ENCODE results near the gene PIR. TPM values are rescaled to one million over a fixed set of nuclear protein-coding genes. Genes with fewer than 3 reads are reported as not detected.

The PIR gene
- total RNA-seq, 1 experiment from 2014 or later, result 27.5 TPM

- ATAC-seq (no peak), DNase-seq (ENCODE audit: low read depth, low spot score) (no peak)
- CTCF ChIA-PET, result no interaction called here
- Histone ChIP-seq H3K27ac (ENCODE audit: low read depth, low read length) (no peak overlapping the region), H3K27me3 (ENCODE audit: insufficient read depth, low read length) (no peaks in the 10 kb centered on the region), H3K9me2 (ENCODE audit: insufficient read depth) (no peaks in the 10 kb centered on the region), H3K36me3 (ENCODE audit: control insufficient read depth in 1 of 2, insufficient read depth in 2 of 2, low read length in 2 of 2) (no peaks in the 10 kb centered on the region), H3K79me2 (ENCODE audit: insufficient read depth, low read length) (no peaks in the 10 kb centered on the region), H3K9ac (ENCODE audit: low read length) (no peak overlapping the region), H3K9me3 (ENCODE audit: control insufficient read depth in 1 of 2, insufficient read depth in 1 of 2, low read depth in 1 of 2, low read length in 2 of 2) (no peaks in the 10 kb centered on the region), H3K4me1 (ENCODE audit: control insufficient read depth in 1 of 2, insufficient read depth in 2 of 2, low read length in 2 of 2) (no peaks in the 10 kb centered on the region), H2AFZ (ENCODE audit: low read depth, low read length, poor library complexity, severe bottlenecking) (no peak overlapping the region), H3K4me3 (replicated peaks in 1 of 2; ENCODE audit: low read depth in 1 of 2, low read length in 2 of 2) (no peak overlapping the region), H4K20me1 (ENCODE audit: insufficient read depth) (no peaks in the 10 kb centered on the region), H3K4me2 (ENCODE audit: low read length) (no peak overlapping the region)
- POLR2A ChIA-PET, result no interaction called here
- TF ChIP-seq POLR2AphosphoS5 (IDR thresholded peaks at IDR 0.05; ENCODE audit: low read depth, low read length) (no peak), EGR1 (IDR thresholded peaks at IDR 0.05; ENCODE audit: low read depth) (no peak), FOSL1 (IDR thresholded peaks at IDR 0.05; ENCODE audit: low read depth) (no peak)
- RAD21 ChIA-PET (ENCODE audit: low non-redundant PET in 1 of 2, low total read pairs in 2 of 2, uncharacterized antibody in 2 of 2, unreplicated experiment in 2 of 2), result no interaction called here
- no TSS peak for BruUV-seq (replicated peaks)
- intact Hi-C loops (cut with micrococcal nuclease), result loop anchor here (5.0 kb wide), 1 partner anchor 108 kb away; no protein-coding TSS in a partner anchor
These were observed 133.4 kb downstream of the PIR start for GRCh38 chrX:15359701-15360100.

- Histone ChIP-seq H4K20me1 (ENCODE audit: insufficient read depth) (no peaks in the 10 kb centered on the region), H3K4me3 (replicated peaks in 1 of 2; ENCODE audit: low read depth in 1 of 2, low read length in 2 of 2) (no peak overlapping the region), H3K79me2 (ENCODE audit: insufficient read depth, low read length) (no peaks in the 10 kb centered on the region), H3K9me3 (ENCODE audit: control insufficient read depth in 1 of 2, insufficient read depth in 1 of 2, low read depth in 1 of 2, low read length in 2 of 2) (no peaks in the 10 kb centered on the region), H3K27ac (ENCODE audit: low read depth, low read length) (no peak overlapping the region), H3K9ac (ENCODE audit: low read length) (no peak overlapping the region), H3K4me1 (ENCODE audit: control insufficient read depth in 1 of 2, insufficient read depth in 2 of 2, low read length in 2 of 2) (no peaks in the 10 kb centered on the region), H3K4me2 (ENCODE audit: low read length) (no peak overlapping the region), H2AFZ (ENCODE audit: low read depth, low read length, poor library complexity, severe bottlenecking) (no peak overlapping the region), H3K9me2 (ENCODE audit: insufficient read depth) (no peaks in the 10 kb centered on the region), H3K27me3 (ENCODE audit: insufficient read depth, low read length) (no peaks in the 10 kb centered on the region), H3K36me3 (ENCODE audit: control insufficient read depth in 1 of 2, insufficient read depth in 2 of 2, low read length in 2 of 2) (no peaks in the 10 kb centered on the region)
- ChIA-PET RAD21 (ENCODE audit: low non-redundant PET in 1 of 2, low total read pairs in 2 of 2, uncharacterized antibody in 2 of 2, unreplicated experiment in 2 of 2) (no interaction called here), CTCF (no interaction called here), POLR2A (no interaction called here)
- no TSS peak for BruUV-seq (replicated peaks)
- intact Hi-C loops (cut with micrococcal nuclease), result no loop called here
- no peak for DNase-seq (ENCODE audit: low read depth, low spot score)
- TF ChIP-seq EGR1 (IDR thresholded peaks at IDR 0.05; ENCODE audit: low read depth) (no peak), CEBPB (IDR thresholded peaks at IDR 0.05; ENCODE audit: low read depth) (no peak)
- TF ChIP-seq, protein P1, sequence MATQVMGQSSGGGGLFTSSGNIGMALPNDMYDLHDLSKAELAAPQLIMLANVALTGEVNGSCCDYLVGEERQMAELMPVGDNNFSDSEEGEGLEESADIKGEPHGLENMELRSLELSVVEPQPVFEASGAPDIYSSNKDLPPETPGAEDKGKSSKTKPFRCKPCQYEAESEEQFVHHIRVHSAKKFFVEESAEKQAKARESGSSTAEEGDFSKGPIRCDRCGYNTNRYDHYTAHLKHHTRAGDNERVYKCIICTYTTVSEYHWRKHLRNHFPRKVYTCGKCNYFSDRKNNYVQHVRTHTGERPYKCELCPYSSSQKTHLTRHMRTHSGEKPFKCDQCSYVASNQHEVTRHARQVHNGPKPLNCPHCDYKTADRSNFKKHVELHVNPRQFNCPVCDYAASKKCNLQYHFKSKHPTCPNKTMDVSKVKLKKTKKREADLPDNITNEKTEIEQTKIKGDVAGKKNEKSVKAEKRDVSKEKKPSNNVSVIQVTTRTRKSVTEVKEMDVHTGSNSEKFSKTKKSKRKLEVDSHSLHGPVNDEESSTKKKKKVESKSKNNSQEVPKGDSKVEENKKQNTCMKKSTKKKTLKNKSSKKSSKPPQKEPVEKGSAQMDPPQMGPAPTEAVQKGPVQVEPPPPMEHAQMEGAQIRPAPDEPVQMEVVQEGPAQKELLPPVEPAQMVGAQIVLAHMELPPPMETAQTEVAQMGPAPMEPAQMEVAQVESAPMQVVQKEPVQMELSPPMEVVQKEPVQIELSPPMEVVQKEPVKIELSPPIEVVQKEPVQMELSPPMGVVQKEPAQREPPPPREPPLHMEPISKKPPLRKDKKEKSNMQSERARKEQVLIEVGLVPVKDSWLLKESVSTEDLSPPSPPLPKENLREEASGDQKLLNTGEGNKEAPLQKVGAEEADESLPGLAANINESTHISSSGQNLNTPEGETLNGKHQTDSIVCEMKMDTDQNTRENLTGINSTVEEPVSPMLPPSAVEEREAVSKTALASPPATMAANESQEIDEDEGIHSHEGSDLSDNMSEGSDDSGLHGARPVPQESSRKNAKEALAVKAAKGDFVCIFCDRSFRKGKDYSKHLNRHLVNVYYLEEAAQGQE (IDR thresholded peaks at IDR 0.05; ENCODE audit: low read depth), result no peak
- no peak for ATAC-seq
These were observed 134.6 kb downstream of the PIR start for GRCh38 chrX:15358533-15358932.

Measured in HCT116 (cell line).